Suprapubic skin (tissue), 4 donors: ENCODE data around the gene PRR16. TPM values are rescaled to one million over a fixed set of nuclear protein-coding genes. Genes with fewer than 3 reads are reported as not detected.

Experiments
- DNase-seq, 2 donors: peaks; one replicate each; pipeline ENCODE4 v3.0.0-alpha.2; 2019; ENCODE audit warnings: low spot score in 2 of 2
- H3K27ac ChIP-seq: fragments of 200-600 bp; sonication (generic); one replicate; pipeline ENCODE4 v1.5.1; 2019
- H3K27me3 ChIP-seq: fragments of 200-600 bp; sonication (generic); one replicate; pipeline ENCODE4 v1.5.1; 2019
- H3K36me3 ChIP-seq: fragments of 200-600 bp; sonication (generic); one replicate; pipeline ENCODE4 v1.5.1; 2019
- H3K4me1 ChIP-seq: fragments of 200-600 bp; sonication (generic); one replicate; pipeline ENCODE4 v1.5.1; 2019
- H3K4me3 ChIP-seq: fragments of 200-600 bp; sonication (generic); one replicate; pipeline ENCODE4 v1.5.1; 2019; ENCODE audit warnings: mild to moderate bottlenecking
- H3K9me3 ChIP-seq: fragments of 200-600 bp; sonication (generic); one replicate; pipeline ENCODE4 v1.5.1; 2019
- EP300 ChIP-seq: sonication (generic); formaldehyde crosslinking; IDR thresholded peaks from one replicate; pipeline ENCODE4 v1.6.1; 2017; ENCODE audit warnings: antibody characterized with exemption
- POLR2A ChIP-seq, 2 donors: fragments of 450-650 bp; IDR thresholded peaks; one replicate each; pipeline ENCODE4 v1.6.1; 2017; ENCODE audit warnings: antibody characterized with exemption in 2 of 2, mild to moderate bottlenecking in 2 of 2, moderate library complexity in 2 of 2
- POLR2AphosphoS5 ChIP-seq, 3 donors: sonication (generic); formaldehyde crosslinking; IDR thresholded peaks; one replicate each; pipeline ENCODE4 v1.6.1; 2017; ENCODE audit warnings: antibody characterized with exemption in 3 of 3
- whole genome bisulfite sequencing: methylation state at CpG from one replicate; pipeline ENCODE4 v1.1.5; 2018; 5-methylcytosine and 5-hydroxymethylcytosine counted together
- total RNA-seq, 4 donors: library from RNA; depleted of rRNA; stranded (reverse); fragments of >200 nt; gene quantifications; one replicate each; pipeline ENCODE4 v1.1.0, GENCODE V29; 2016
- TF ChIP-seq, protein P1 (sequence below), 2 donors: fragments of 200-600 bp in 1 of 2; fragments of 450-650 bp in 1 of 2; sonication (generic) in 1 of 2; IDR thresholded peaks; one replicate each; pipeline ENCODE4 v1.5.1; 2016 to 2019; ENCODE audit warnings: antibody characterized with exemption in 2 of 2, mild to moderate bottlenecking in 1 of 2, moderate library complexity in 1 of 2

Gene PRR16
- total RNA-seq, 4 donors from 2014 or later: 0.76 to 1.4 (median 1.0) TPM

DNA sequence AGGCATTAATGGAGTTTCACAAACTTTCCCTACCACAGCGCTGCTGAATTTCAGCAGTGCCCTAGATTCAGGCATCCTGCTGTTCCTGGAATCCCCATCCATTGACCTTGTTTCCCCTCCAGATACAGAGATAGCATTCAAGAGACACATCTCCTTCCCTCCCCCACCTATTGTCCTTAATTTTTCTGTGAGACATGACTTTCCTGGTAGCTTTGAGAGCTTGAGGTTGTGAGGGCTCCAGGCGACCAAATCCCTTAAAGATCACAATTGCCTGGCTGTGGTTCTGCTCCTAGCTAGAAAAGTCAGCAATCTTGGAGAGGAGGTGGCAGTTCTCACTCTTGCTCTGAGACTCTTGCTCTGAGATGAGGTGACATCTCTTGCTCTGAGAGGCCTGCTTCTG, 48.0 kb downstream of the PRR16 start:
- 88% methylated on average over 2 of the region's 2 CpGs for WGBS
- DNase-seq: no peak
- H3K27me3 ChIP-seq: no peaks in the 10 kb centered on the region
- H3K27ac ChIP-seq: no peak overlapping the region
- no peaks in the 10 kb centered on the region for H3K36me3 ChIP-seq
- H3K4me1 ChIP-seq: no peaks in the 10 kb centered on the region
- H3K9me3 ChIP-seq: no peaks in the 10 kb centered on the region
- TF ChIP-seq POLR2AphosphoS5 (IDR thresholded peaks at IDR 0.05) (no peak), EP300 (no peak), POLR2A (IDR thresholded peaks at IDR 0.05) (no peak)
- TF ChIP-seq, protein P1, sequence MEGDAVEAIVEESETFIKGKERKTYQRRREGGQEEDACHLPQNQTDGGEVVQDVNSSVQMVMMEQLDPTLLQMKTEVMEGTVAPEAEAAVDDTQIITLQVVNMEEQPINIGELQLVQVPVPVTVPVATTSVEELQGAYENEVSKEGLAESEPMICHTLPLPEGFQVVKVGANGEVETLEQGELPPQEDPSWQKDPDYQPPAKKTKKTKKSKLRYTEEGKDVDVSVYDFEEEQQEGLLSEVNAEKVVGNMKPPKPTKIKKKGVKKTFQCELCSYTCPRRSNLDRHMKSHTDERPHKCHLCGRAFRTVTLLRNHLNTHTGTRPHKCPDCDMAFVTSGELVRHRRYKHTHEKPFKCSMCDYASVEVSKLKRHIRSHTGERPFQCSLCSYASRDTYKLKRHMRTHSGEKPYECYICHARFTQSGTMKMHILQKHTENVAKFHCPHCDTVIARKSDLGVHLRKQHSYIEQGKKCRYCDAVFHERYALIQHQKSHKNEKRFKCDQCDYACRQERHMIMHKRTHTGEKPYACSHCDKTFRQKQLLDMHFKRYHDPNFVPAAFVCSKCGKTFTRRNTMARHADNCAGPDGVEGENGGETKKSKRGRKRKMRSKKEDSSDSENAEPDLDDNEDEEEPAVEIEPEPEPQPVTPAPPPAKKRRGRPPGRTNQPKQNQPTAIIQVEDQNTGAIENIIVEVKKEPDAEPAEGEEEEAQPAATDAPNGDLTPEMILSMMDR (IDR thresholded peaks at IDR 0.05): no peak
- no peak overlapping the region for H3K4me3 ChIP-seq

DNA sequence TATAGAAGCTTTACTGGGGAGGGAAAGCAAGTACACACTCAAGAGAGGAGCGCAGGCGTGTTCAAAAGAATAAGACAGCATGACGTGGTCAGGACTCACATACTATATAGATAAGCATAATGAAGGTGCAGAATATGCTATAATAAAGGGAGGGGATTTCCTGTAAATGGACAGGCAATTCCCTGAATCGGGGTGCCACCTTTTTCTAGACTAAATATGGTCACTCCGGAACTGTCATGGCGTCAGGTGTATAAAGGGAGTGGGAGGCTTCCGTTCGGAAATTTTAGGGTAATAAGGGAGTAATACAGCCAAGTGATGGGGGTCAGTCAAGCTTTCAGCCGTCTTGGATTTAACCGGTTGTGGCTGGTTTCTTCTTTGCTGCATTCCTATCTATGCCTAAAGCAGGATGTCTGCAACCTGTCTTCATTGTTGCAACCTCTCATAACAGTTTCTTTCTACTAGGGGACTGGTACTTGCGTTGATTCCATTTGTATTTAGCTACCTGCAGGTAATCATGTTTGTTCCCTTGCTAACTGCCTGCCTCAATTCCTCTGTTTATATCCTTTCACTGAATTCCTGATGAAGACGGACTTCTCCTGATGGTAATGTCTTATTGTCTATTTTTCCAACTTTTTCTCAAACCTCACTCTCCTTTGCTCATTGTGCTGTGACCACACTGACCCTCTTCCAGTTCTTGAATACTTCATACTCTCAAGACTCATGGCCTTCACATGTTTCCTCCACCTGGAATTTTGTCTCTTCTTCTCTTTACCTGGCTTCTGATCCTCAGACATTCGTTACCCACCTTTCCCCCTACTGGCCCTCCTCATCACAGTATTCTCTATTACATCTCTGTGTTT, 48.9 kb downstream of the PRR16 start:
- no peak overlapping the region for H3K4me3 ChIP-seq
- no peaks in the 10 kb centered on the region for H3K27me3 ChIP-seq
- H3K27ac ChIP-seq: no peak overlapping the region
- TF ChIP-seq, protein P1 (IDR thresholded peaks at IDR 0.05): no peak
- TF ChIP-seq EP300 (no peak), POLR2A (IDR thresholded peaks at IDR 0.05) (no peak), POLR2AphosphoS5 (IDR thresholded peaks at IDR 0.05) (no peak)
- DNase-seq: no peak
- no peaks in the 10 kb centered on the region for H3K4me1 ChIP-seq
- H3K9me3 ChIP-seq: no peaks in the 10 kb centered on the region
- H3K36me3 ChIP-seq: no peaks in the 10 kb centered on the region
- WGBS: 92% methylated on average over 13 of the region's 13 CpGs

DNA sequence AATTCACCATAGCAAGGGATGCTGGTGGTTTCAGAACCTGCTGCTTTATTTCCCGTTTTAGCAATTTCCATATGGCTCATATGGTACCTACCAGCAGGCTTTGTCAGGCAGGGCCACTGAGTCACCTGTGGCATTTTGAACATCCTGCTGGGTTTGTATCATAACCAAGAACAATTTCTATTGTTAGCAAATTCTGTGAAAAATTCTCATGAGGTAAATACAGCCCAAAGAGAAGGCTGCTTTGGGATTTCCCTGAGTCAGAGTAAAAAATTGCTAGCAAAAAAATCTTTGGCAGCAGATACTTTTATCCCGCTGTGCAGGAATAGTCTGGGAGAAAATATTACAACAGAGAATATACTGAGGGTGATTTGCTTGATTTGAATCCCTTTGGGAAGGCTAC, 52.7 kb downstream of the PRR16 start:
- H3K4me1 ChIP-seq: no peaks in the 10 kb centered on the region
- no peaks in the 10 kb centered on the region for H3K9me3 ChIP-seq
- no peak for DNase-seq
- H3K4me3 ChIP-seq: no peak overlapping the region
- no peaks in the 10 kb centered on the region for H3K27me3 ChIP-seq
- no peaks in the 10 kb centered on the region for H3K36me3 ChIP-seq
- 50% methylated on average over 2 of the region's 2 CpGs for WGBS
- H3K27ac ChIP-seq: no peak overlapping the region
- no peak for TF ChIP-seq POLR2AphosphoS5 (IDR thresholded peaks at IDR 0.05)
- no peak for TF ChIP-seq POLR2A (IDR thresholded peaks at IDR 0.05)
- TF ChIP-seq, protein P1 (IDR thresholded peaks at IDR 0.05): no peak
- no peak for TF ChIP-seq EP300

DNA sequence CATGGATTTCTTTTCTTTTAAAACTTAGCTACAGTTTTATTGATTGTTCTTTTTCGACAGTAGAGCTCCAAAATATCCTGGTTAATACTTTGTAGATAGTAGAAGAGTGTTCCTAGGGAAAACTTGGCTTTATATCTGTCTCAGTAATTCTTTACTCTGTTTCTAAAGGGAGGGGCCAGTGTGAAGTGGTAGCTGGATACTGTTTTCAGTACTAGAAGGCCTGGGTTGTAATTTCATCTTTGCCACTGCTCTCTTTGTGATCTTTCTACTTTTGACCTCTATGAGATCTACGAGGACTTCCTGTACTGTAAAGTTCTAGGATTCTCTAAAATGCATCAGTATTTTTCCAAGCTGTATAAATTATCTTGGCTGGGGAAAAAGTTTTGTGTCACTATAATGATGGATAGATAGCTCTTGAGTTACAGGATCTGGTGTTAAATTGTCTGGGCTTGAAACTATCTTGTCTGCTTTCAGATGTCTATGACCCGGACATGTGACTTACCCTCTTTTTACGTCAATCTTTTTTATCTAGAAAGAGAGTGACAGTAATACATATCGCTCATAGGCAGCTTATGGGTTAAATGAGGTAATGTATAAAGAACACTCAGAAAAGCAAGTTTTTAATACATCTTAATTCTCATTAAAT, 53.6 kb downstream of the PRR16 start:
- TF ChIP-seq POLR2A (IDR thresholded peaks at IDR 0.05) (no peak), EP300 (no peak), POLR2AphosphoS5 (IDR thresholded peaks at IDR 0.05) (no peak)
- TF ChIP-seq, protein P1 (IDR thresholded peaks at IDR 0.05): no peak
- H3K27ac ChIP-seq: no peak overlapping the region
- H3K27me3 ChIP-seq: no peaks in the 10 kb centered on the region
- 65% methylated on average over 5 of the region's 5 CpGs for WGBS
- no peaks in the 10 kb centered on the region for H3K4me1 ChIP-seq
- no peaks in the 10 kb centered on the region for H3K36me3 ChIP-seq
- H3K4me3 ChIP-seq: no peak overlapping the region
- H3K9me3 ChIP-seq: no peaks in the 10 kb centered on the region
- no peak for DNase-seq

DNA sequence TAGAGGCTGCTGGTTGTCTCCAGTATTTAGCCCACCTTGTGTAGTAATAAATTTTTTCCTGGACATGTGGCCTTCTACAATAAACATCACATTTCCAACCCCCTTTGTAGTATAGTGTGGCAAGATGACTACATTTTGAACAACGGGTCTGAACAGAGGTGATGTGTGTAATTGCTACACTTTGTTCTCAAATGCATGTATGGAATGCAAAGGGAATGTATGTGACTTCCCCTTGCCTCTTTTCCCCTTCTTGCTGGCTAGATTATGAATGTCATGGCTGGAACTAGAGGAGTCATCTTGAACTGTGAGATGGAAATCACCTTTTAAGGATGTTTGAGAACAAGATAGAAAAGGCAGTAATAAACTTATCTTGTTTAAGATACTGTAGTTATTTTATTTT, 54.5 kb downstream of the PRR16 start:
- no peaks in the 10 kb centered on the region for H3K36me3 ChIP-seq
- no peak overlapping the region for H3K4me3 ChIP-seq
- no peaks in the 10 kb centered on the region for H3K27me3 ChIP-seq
- 38% methylated on average over 1 of the region's 1 CpG for WGBS
- no peaks in the 10 kb centered on the region for H3K9me3 ChIP-seq
- no peak for DNase-seq
- no peaks in the 10 kb centered on the region for H3K4me1 ChIP-seq
- TF ChIP-seq EP300 (no peak), POLR2AphosphoS5 (IDR thresholded peaks at IDR 0.05) (no peak), POLR2A (IDR thresholded peaks at IDR 0.05) (no peak)
- TF ChIP-seq, protein P1 (IDR thresholded peaks at IDR 0.05): no peak
- no peak overlapping the region for H3K27ac ChIP-seq
